IMR-90 (cell line): Measurements from ENCODE around the gene NTRK3.

Source experiments
- POLR2A ChIP-seq: IDR thresholded peaks from 2 replicates; pipeline ENCODE4 v1.6.1; 2012; ENCODE audit warnings: mild to moderate bottlenecking, low read depth, low read length
- RFX5 ChIP-seq: IDR thresholded peaks from 2 replicates; pipeline ENCODE4 v1.8.0; 2012; ENCODE audit warnings: low read depth, mild to moderate bottlenecking, low read length, moderate library complexity
- SMC3 ChIP-seq: fragments of 150-350 bp; IDR thresholded peaks from 2 replicates; pipeline ENCODE4 v1.6.1; 2016; ENCODE audit warnings: low read depth, mild to moderate bottlenecking, antibody characterized with exemption, low read length, moderate library complexity
- TF ChIP-seq, protein P1 (sequence below): conservative IDR thresholded peaks from 2 replicates; pipeline ENCODE4 v1.5.1; 2012; ENCODE audit warnings: mild to moderate bottlenecking, low read depth, low read length, improper control_type of control experiment

DNA sequence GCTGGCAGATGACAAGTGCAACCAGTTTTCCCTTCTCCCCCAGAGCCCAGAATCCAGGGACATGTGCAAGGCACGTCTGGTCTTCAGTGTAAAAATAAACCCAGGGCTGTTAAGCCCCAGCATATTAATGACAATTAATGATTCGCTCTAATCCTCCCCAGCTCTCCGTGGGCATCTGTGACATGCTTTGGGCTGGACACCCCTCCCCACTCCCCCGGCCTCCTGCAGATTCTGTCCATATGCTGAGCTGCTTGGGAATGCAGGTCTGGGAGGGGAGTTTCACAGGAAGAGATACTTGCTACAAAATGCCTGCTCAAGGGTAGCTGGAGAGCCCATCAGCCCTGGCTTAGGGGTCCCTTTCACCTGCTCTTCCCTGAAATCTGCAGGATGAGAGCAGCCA is 43.0 kb upstream of the NTRK3 start:
- TF ChIP-seq SMC3: no peak
- no peak for TF ChIP-seq POLR2A
- TF ChIP-seq RFX5: no peak
- TF ChIP-seq, protein P1, sequence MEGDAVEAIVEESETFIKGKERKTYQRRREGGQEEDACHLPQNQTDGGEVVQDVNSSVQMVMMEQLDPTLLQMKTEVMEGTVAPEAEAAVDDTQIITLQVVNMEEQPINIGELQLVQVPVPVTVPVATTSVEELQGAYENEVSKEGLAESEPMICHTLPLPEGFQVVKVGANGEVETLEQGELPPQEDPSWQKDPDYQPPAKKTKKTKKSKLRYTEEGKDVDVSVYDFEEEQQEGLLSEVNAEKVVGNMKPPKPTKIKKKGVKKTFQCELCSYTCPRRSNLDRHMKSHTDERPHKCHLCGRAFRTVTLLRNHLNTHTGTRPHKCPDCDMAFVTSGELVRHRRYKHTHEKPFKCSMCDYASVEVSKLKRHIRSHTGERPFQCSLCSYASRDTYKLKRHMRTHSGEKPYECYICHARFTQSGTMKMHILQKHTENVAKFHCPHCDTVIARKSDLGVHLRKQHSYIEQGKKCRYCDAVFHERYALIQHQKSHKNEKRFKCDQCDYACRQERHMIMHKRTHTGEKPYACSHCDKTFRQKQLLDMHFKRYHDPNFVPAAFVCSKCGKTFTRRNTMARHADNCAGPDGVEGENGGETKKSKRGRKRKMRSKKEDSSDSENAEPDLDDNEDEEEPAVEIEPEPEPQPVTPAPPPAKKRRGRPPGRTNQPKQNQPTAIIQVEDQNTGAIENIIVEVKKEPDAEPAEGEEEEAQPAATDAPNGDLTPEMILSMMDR: no peak
